Thymus (tissue), 11 donors: ENCODE results near the gene ABCG1. TPM values are rescaled to one million over a fixed set of nuclear protein-coding genes. Genes with fewer than 3 reads are reported as not detected.

Source experiments
- DNase-seq, 9 donors: peaks; one replicate each; pipeline ENCODE4 v3.0.0-alpha.2; 2013; ENCODE audit warnings: low spot score in 9 of 9, low read depth in 6 of 9, missing footprints in 1 of 9
- H3K27ac ChIP-seq, 2 donors: one replicate each; pipeline ENCODE4 v1.5.1; 2013; ENCODE audit warnings: control low read depth in 1 of 2, low read depth in 1 of 2, low read length in 1 of 2, mild to moderate bottlenecking in 1 of 2, moderate library complexity in 1 of 2
- H3K27me3 ChIP-seq, 2 donors: one replicate each; pipeline ENCODE4 v1.5.1; 2013; ENCODE audit warnings: low read length in 1 of 2; ENCODE audit not compliant: control insufficient read depth in 2 of 2, insufficient read depth in 1 of 2
- H3K36me3 ChIP-seq, 2 donors: one replicate each; pipeline ENCODE4 v1.5.1; 2013; ENCODE audit warnings: low read length in 1 of 2, mild to moderate bottlenecking in 1 of 2, moderate library complexity in 1 of 2; ENCODE audit not compliant: control insufficient read depth in 2 of 2, insufficient read depth in 2 of 2
- H3K4me1 ChIP-seq, 2 donors: one replicate each; pipeline ENCODE4 v1.5.1; 2013; ENCODE audit warnings: low read length in 2 of 2; ENCODE audit not compliant: control insufficient read depth in 2 of 2, insufficient read depth in 2 of 2
- H3K4me3 ChIP-seq, 2 donors: one replicate each; pipeline ENCODE4 v1.5.1; 2013; ENCODE audit warnings: low read length in 2 of 2, control low read depth in 1 of 2, mild to moderate bottlenecking in 1 of 2
- H3K9me3 ChIP-seq, 2 donors: one replicate each; pipeline ENCODE4 v1.5.1; 2013; ENCODE audit warnings: low read length in 1 of 2, mild to moderate bottlenecking in 1 of 2; ENCODE audit not compliant: control insufficient read depth in 2 of 2, insufficient read depth in 1 of 2
- whole genome bisulfite sequencing: extraction: QIAGEN DNeasy Blood & Tissue Kit; methylation state at CpG from one replicate; pipeline ENCODE4 v1.1.7; 2013; 5-methylcytosine and 5-hydroxymethylcytosine counted together
- polyA plus RNA-seq: library from polyadenylated mRNA; stranded (reverse); fragments of 200-250 nt; gene quantifications from one replicate; pipeline ENCODE4 v1.2.3, GENCODE V29; 2013
- total RNA-seq: library from RNA; stranded (reverse); fragments of 120-200 nt; gene quantifications from one replicate; pipeline ENCODE4 v1.2.4, GENCODE V29; 2013
- donor health status: healthy.

Gene ABCG1
- total and polyA plus RNA-seq, 2 donors, result 20.5 to 28.8 TPM

DNA sequence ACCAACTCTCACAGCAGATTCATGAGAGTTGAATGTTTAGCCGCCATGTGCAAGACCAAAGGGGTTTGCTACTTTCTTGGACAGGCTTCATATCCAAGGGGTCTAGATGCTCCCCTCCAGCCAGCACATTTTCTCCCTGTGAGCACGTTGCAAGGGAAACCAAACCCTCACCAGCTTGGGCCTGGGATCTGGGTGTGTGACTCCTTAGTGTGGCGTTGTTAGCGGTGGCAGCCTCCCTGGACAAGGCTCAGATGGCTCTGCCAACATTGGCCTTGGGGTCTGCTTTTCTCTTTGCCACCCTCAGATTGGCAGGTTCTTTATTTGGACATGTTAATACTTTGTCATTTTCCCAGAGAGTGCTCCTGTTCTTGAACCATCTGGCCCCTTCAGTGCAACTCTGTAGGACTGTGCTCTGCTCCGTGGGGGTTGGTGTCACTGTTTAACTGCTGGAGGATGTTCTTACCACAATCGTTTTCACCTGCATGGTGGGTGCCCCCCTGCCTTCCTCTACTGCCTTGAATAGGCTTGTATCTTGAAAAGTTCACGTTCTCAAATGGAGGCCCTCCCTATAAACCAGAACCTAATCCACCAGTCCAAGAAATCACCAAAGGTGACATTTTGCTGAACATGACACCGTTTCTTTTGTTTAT, 13.4 kb downstream of the ABCG1 start:
- peak overlapping the region in 1 of 2 donors; percentile 0 for H3K4me3 ChIP-seq
- H3K9me3 ChIP-seq, result peaks cover 0 to 9% of the 10 kb centered on the region in 2 donors
- peak in 4 of 9 donors; percentile 74 to 89 (median 75) for DNase-seq
- peak overlapping the region; percentile 88 to 96 for H3K27ac ChIP-seq
- peaks cover 92 to 99% of the 10 kb centered on the region in 2 donors for H3K4me1 ChIP-seq
- WGBS, result 42% methylated on average over 8 of the region's 8 CpGs
- H3K36me3 ChIP-seq, result peaks cover 3 to 7% of the 10 kb centered on the region in 2 donors
- H3K27me3 ChIP-seq, result no peaks in the 10 kb centered on the region

DNA sequence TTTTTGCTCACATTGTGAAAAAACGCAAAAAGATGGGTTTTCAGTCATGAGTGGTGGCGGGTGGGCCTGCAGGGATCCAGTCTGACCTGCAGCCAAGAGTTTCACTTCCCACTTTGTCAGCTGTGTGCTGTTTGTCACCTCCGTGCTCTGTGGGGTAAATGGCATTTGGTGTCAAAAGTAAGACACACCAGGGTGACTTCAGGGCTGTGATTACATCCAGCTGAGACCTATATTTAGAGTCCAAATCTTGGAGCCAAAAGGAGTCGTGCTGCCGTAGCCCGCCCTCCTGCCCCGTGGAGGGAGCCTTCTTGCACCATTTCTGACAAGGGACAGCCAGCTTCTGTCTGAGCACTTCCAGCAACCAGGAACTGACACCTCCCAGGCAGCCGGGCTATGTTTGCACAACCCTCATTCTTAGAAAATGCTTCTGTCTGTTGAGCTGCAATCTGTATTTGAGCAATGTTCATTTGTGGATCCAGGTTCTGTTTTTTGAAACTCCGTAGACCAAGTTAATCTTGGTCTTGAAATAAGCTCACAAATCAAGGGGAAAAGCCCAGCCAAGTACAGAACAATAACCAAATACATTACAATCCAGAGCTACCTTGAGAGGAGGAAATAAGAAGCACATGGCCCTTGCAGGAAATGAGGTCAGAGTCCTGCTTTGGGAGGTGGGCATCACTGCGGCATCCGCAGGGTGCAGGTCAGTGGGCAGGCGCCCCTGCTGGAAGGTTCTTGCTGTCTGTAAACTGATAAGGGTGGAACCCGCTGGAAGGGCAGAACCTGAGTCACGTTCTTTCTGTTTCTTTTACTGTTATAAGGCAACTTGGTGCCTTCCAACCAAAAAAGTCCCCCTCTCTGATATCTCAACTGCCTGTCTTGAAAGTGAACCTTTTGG, 14.4 kb downstream of the ABCG1 start:
- Histone ChIP-seq H3K27ac (peak overlapping the region; percentile 88 to 96), H3K4me3 (peak overlapping the region in 1 of 2 donors; percentile 0), H3K27me3 (no peaks in the 10 kb centered on the region), H3K36me3 (no peaks in the 10 kb centered on the region), H3K9me3 (no peaks in the 10 kb centered on the region), H3K4me1 (peaks cover 94 to 99% of the 10 kb centered on the region in 2 donors)
- 21% methylated on average over 14 of the region's 14 CpGs for WGBS
- peak in 3 of 9 donors; percentile 64 to 80 (median 72) for DNase-seq

DNA sequence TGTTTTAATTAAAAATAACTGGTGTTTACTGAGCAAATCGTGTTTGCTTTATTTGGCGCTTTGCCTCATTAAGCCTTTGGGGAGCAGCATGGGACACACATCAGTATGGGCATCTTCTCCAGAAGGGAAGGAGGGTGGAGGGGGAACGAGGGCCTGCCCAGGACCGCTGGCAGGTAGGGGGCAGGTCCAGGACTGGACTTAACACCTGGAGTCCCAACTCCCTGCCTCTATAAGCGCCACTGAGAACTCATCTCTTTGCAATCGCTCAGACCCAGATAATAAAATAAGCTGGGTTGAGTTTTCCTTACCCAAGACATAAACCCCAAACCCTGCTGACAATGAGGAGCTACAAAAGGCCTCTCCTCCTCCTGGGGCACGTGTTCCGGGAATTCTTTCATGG, 15.1 kb downstream of the ABCG1 start:
- H3K27ac ChIP-seq, result peak overlapping the region; percentile 88 to 96
- no peaks in the 10 kb centered on the region for H3K9me3 ChIP-seq
- no peaks in the 10 kb centered on the region for H3K36me3 ChIP-seq
- DNase-seq, result no peak
- WGBS, result 73% methylated on average over 8 of the region's 8 CpGs
- H3K27me3 ChIP-seq, result no peaks in the 10 kb centered on the region
- peak overlapping the region; percentile 40 to 49 for H3K4me3 ChIP-seq
- peaks cover 94 to 98% of the 10 kb centered on the region in 2 donors for H3K4me1 ChIP-seq

DNA sequence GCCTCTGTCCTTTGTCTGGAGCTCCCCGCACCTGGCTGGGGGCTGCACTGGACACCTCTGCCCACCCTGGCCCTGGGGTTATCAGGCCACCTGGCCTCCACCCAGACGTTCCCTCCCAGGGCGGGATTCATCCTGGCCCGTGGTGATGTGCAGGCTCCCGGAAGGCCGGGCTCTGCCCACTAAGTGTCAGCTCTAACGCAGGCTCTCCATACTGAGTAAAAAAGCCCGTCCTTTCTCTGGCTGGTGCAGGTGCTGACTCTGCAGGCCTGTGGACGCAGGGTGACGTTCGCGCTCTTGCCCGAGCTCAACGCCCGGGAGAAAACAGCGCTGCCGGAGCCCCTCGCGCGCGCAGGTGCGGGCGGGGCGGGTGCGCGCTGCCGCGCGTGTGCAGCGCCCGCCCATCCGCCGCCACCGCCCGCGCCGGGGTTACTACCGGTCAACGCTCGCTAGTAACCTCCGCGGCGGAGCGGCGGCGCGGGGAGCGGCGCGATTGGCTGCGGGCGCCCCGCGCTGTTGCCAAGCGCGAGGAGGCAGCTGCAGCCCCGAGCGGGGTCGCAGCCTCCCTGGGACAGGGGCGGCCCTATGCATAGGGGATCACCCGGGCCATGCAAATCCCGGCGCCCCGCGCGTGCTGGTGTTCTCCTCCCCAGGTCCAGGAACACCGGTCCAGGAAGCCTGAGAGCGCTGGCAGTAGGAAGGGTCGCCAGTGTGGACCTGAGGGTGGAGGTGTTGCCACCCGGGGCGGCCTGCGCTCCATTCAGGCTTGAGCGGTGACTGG, 15.7 kb downstream of the ABCG1 start:
- Histone ChIP-seq H3K36me3 (no peaks in the 10 kb centered on the region), H3K27me3 (no peaks in the 10 kb centered on the region), H3K4me3 (peak overlapping the region; percentile 40 to 49), H3K9me3 (no peaks in the 10 kb centered on the region), H3K27ac (peak overlapping the region; percentile 88 to 96), H3K4me1 (peaks cover 93 to 96% of the 10 kb centered on the region in 2 donors)
- WGBS, result 7% methylated on average over 73 of the region's 73 CpGs
- DNase-seq, result peak in 6 of 9 donors; percentile 66 to 92 (median 83)

DNA sequence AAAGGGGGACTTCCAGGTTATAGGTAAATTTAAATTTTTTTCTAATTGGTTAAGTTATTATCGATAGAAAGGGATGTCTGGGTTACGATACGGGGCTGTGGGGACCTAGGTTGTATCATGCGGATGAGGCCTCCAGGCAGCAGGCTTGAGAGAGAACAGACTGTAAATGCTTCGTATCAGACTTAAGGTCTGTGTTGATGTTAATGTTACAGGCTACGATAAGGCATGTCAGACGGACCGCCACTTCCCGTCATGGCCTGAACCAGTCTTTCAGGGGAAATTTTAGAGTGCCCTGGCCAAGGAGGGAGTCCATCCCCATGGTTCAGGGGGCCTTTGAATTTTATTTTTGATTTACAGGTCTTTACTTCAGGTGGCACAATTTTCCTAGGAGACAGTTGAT, 16.7 kb downstream of the ABCG1 start:
- Histone ChIP-seq H3K4me1 (peaks cover 88 to 94% of the 10 kb centered on the region in 2 donors), H3K36me3 (no peaks in the 10 kb centered on the region), H3K4me3 (no peak overlapping the region), H3K9me3 (no peaks in the 10 kb centered on the region), H3K27me3 (no peaks in the 10 kb centered on the region), H3K27ac (peak overlapping the region; percentile 83 to 96)
- DNase-seq, result no peak
- WGBS, result 89% methylated on average over 9 of the region's 9 CpGs

DNA sequence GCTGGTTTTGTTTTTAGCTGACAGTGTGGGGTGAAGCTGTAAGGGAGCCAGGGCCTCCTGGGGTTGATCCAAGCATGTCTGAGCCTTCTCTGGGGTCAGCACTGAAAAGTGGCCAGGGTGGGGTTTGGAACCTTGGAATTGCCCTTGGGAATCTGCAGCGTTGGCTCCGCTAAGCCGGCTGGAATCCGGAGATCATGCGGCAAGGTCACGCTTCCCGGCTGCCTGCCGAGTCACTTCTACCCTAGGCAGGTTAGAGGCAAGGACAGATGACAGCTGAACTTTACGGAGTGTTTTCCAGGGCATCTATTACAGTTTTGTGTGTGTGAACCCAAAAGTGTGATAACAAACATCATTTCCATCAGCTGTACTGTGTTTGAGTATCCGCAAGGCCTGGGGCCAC, 17.1 kb downstream of the ABCG1 start:
- no peak overlapping the region for H3K4me3 ChIP-seq
- 94% methylated on average over 10 of the region's 10 CpGs for WGBS
- peaks cover 0 to 3% of the 10 kb centered on the region in 2 donors for H3K9me3 ChIP-seq
- no peak for DNase-seq
- H3K4me1 ChIP-seq, result peaks cover 84 to 94% of the 10 kb centered on the region in 2 donors
- H3K36me3 ChIP-seq, result no peaks in the 10 kb centered on the region
- no peaks in the 10 kb centered on the region for H3K27me3 ChIP-seq
- H3K27ac ChIP-seq, result peak overlapping the region; percentile 83 to 96

DNA sequence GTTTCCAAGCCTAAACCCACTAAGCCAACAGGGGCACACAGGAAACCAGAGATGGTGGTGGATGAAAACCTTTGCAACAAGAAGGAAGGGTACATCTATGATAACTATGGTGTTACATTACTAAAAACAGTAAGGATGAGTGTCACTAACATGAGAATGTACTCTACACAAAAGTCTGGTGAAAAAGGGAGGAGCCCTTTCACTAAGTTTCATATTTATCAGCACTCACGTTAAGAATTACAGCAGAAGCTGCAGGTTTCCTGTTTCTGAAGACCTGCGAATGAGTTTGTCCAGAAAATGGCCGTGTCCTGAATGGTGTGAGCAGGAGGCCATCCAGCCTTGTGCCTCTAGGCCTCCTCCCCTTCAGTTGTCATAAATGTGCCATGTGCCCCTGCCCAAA, 17.8 kb downstream of the ABCG1 start:
- 18% methylated on average over 3 of the region's 3 CpGs for WGBS
- Histone ChIP-seq H3K36me3 (no peaks in the 10 kb centered on the region), H3K9me3 (peaks cover 0 to 3% of the 10 kb centered on the region in 2 donors), H3K4me3 (no peak overlapping the region), H3K27me3 (no peaks in the 10 kb centered on the region), H3K4me1 (peaks cover 79 to 87% of the 10 kb centered on the region in 2 donors), H3K27ac (peak overlapping the region; percentile 70 to 79)
- DNase-seq, result peak in 1 of 9 donors; percentile 55

DNA sequence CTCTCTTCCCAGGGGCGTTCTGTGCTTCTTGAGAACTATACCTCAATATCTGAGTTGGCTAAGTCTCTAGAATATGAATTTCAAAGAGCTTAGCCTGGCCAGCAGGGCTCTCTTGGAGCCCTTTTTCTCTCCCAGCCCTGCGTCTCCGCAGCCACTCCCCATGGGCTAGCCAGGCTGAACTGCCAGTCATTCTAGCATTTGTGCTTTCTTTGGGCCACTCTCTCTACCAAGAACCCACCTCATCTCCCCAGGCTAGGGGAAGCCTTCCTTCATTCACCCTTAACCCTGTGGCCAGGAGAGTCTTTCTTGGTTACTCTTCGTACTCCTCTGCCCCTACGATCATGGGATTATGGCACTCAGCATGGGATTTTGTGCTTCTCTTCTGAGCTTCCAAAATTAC, 18.2 kb downstream of the ABCG1 start:
- Histone ChIP-seq H3K27me3 (no peaks in the 10 kb centered on the region), H3K27ac (peak overlapping the region; percentile 29 to 70), H3K9me3 (peaks cover 0 to 3% of the 10 kb centered on the region in 2 donors), H3K4me1 (peaks cover 77 to 84% of the 10 kb centered on the region in 2 donors), H3K36me3 (no peaks in the 10 kb centered on the region), H3K4me3 (no peak overlapping the region)
- WGBS, result 91% methylated on average over 5 of the region's 5 CpGs
- no peak for DNase-seq
